Heart right ventricle (tissue), 16 donors: ENCODE results near the gene MRPL27. TPM values are rescaled to one million over a fixed set of nuclear protein-coding genes. Genes with fewer than 3 reads are reported as not detected.

Source experiments
- ATAC-seq, 8 donors: fragments of 200-7000 bp; cut with Tn5 transposase; one replicate each; pipeline ENCODE4 v1.9.1; 2020; ENCODE audit warnings: mild to moderate bottlenecking in 8 of 8, moderate library complexity in 8 of 8, moderate number of reproducible peaks in 1 of 8
- DNase-seq, 2 donors: peaks; one replicate each; pipeline ENCODE4 v3.0.0-alpha.2; 2020
- H3K27ac ChIP-seq, 10 donors: fragments of 200-600 bp; sonication (generic) in 2 of 10; one replicate each; pipeline versions ENCODE4 v1.5.0 to v1.8.0; 2020 to 2022; ENCODE audit warnings: mild to moderate bottlenecking in 3 of 10
- H3K27me3 ChIP-seq, 7 donors: fragments of 200-600 bp; one replicate each; pipeline ENCODE4 v1.8.0; 2021 to 2022; ENCODE audit warnings: mild to moderate bottlenecking in 2 of 7
- H3K36me3 ChIP-seq, 9 donors: fragments of 200-600 bp; sonication (generic) in 1 of 9; one replicate each; pipeline versions ENCODE4 v1.5.0 to v1.8.0; 2020 to 2022; ENCODE audit warnings: mild to moderate bottlenecking in 2 of 9
- H3K4me1 ChIP-seq, 9 donors: fragments of 200-600 bp; sonication (generic) in 1 of 9; one replicate each; pipeline versions ENCODE4 v1.5.0 to v1.8.0; 2020 to 2022; ENCODE audit warnings: mild to moderate bottlenecking in 4 of 9
- H3K4me3 ChIP-seq, 10 donors: fragments of 200-600 bp; sonication (generic) in 2 of 10; one replicate each; pipeline versions ENCODE4 v1.5.0 to v1.8.0; 2020 to 2022; ENCODE audit warnings: mild to moderate bottlenecking in 7 of 10, moderate library complexity in 2 of 10
- H3K9me3 ChIP-seq, 11 donors: fragments of 200-600 bp in 10 of 11; sonication (generic) in 2 of 11; one replicate each; pipeline versions ENCODE4 v1.5.0 to v1.8.0; 2013 to 2022; ENCODE audit warnings: mild to moderate bottlenecking in 2 of 11, control low read depth in 1 of 11, moderate library complexity in 1 of 11
- CTCF ChIP-seq, 9 donors: fragments of 200-600 bp; sonication (generic) in 2 of 9; IDR thresholded peaks; one replicate each; pipeline versions ENCODE4 v1.5.0 to v1.8.0; 2021 to 2022; ENCODE audit warnings: antibody characterized with exemption in 9 of 9, mild to moderate bottlenecking in 5 of 9, moderate library complexity in 1 of 9
- WGBS, 2 donors: extraction: QIAGEN DNeasy Blood & Tissue Kit; methylation state at CpG; one replicate each; pipeline ENCODE4 v1.1.7; 2013; ENCODE audit warnings: inconsistent platforms in 1 of 2; 5-methylcytosine and 5-hydroxymethylcytosine counted together
- intact Hi-C, 10 donors: fragments of 100-400 bp; cut with DNase I; formaldehyde crosslinking; loops; one replicate each; pipeline versions ENCODE4 v1.11.1 to v1.14.2; 2022
- polyA plus RNA-seq, 2 donors: library from polyadenylated mRNA; stranded (reverse); fragments of 200-250 nt; gene quantifications; one replicate each; pipeline ENCODE4 v1.2.3, GENCODE V29; 2013
- total RNA-seq, 10 donors: library from RNA; stranded (reverse); fragmentation: NEBNext Ultra II Directional in 3 of 10; extraction: Animal tissue kit (Norgen Biotek cat#: 25700) in 3 of 10; gene quantifications; one replicate each; pipeline versions ENCODE4 v1.2.1 to v1.2.4, GENCODE V29; 2021 to 2023
- donor health status: Arrhythmogenic right ventricular cardiomyopathy.
- donor health status: ischemic (EF 13 %, LVEDD 7.1; RV severe dilation, severe dysfunction).
- donor health status: healthy with polysubstance abuse.
- donor health status: DM: no; HTN: yes; CAD: no.
- donor health status: DM: no; HTN: no; CAD: no.
- donor health status: ischemic (EF 25% LVEDD 6.9; RV normal size, moderate dysfunction).
- donor health status: ischemic (EF 25% LVEDD 5.7; RV mildly dilated, moderate dysfunction).
- donor health status: healthy.
- donor health status: DM: yes; HTN: yes; CAD: no.
- donor health status: Ischemic cardiomyopathy.
- donor health status: ischemic (EF 35%, LVEDD 5.7; RV mildly dilated, moderate dysfunction).
- donor health status: nonischemic (EF 11% LVEDD 7.7; RV severe dilation, severe dysfunction).
- donor health status: DM: yes; HTN: yes; CAD: no.
- donor health status: PGD.
- donor health status: ischemic (EF 29% LVEDD 5.4; RV normal size, mild dysfunction).
- donor health status: nonischemic (EF 23%, LVEDD 6.1; RV moderate dilation, normal function).

Gene MRPL27
- total and polyA plus RNA-seq, 12 donors: 54.8 to 253 (median 65.2) TPM

- TF ChIP-seq CTCF (IDR thresholded peaks at IDR 0.05): no peak
- Histone ChIP-seq H3K27me3 (no peaks in the 10 kb centered on the region), H3K9me3 (no peaks in the 10 kb centered on the region), H3K4me3 (no peak overlapping the region), H3K27ac (no peak overlapping the region), H3K36me3 (peaks cover 4 to 92% (median 58%) of the 10 kb centered on the region in 9 donors), H3K4me1 (peaks cover 0 to 14% (median 0%) of the 10 kb centered on the region in 9 donors)
- ATAC-seq (no peak), DNase-seq (no peak)
- intact Hi-C loops: no loop called here
- 92 to 93% methylated on average over 12 of the region's 12 CpGs for WGBS, 2 donors
Measured at GRCh38 chr17:50382931-50383330, 9.9 kb upstream of the MRPL27 start.

GRCh38 chr17:50381920-50382319 lies 8.9 kb upstream of the MRPL27 start:
- Histone ChIP-seq H3K27ac (no peak overlapping the region), H3K4me1 (peaks cover 0 to 14% (median 0%) of the 10 kb centered on the region in 9 donors), H3K36me3 (peaks cover 0 to 81% (median 48%) of the 10 kb centered on the region in 9 donors), H3K27me3 (no peaks in the 10 kb centered on the region), H3K4me3 (no peak overlapping the region), H3K9me3 (no peaks in the 10 kb centered on the region)
- intact Hi-C loops: no loop called here
- no peak for TF ChIP-seq CTCF (IDR thresholded peaks at IDR 0.05)
- ATAC-seq (no peak), DNase-seq (no peak)
- 35 to 36% methylated on average over 3 of the region's 3 CpGs for WGBS, 2 donors

- intact Hi-C loops: no loop called here
- Histone ChIP-seq H3K4me3 (no peak overlapping the region), H3K4me1 (peaks cover 0 to 14% (median 0%) of the 10 kb centered on the region in 9 donors), H3K27ac (no peak overlapping the region), H3K36me3 (peaks cover 0 to 76% (median 42%) of the 10 kb centered on the region in 9 donors), H3K27me3 (no peaks in the 10 kb centered on the region), H3K9me3 (no peaks in the 10 kb centered on the region)
- ATAC-seq: no peak
- no peak for TF ChIP-seq CTCF (IDR thresholded peaks at IDR 0.05)
- no peak for DNase-seq
- WGBS, 2 donors: 90 to 91% methylated on average over 7 of the region's 7 CpGs
Measured at GRCh38 chr17:50381260-50381815, 8.4 kb upstream of the MRPL27 start.

GRCh38 chr17:50380369-50381259 lies 7.6 kb upstream of the MRPL27 start:
- Histone ChIP-seq H3K27ac (no peak overlapping the region), H3K4me1 (peaks cover 0 to 14% (median 0%) of the 10 kb centered on the region in 9 donors), H3K4me3 (no peak overlapping the region), H3K9me3 (no peaks in the 10 kb centered on the region), H3K36me3 (peaks cover 0 to 68% (median 35%) of the 10 kb centered on the region in 9 donors), H3K27me3 (no peaks in the 10 kb centered on the region)
- DNase-seq: no peak
- peak in 2 of 8 donors; percentile 10 to 28 for ATAC-seq
- WGBS, 2 donors: 88 to 91% methylated on average over 13 of the region's 13 CpGs
- intact Hi-C loops: no loop called here
- peak in 1 of 9 donors; percentile 19 for TF ChIP-seq CTCF (IDR thresholded peaks at IDR 0.05)
